CD4-positive, alpha-beta T cell treated with Interleukin-12 subunit alpha and Interleukin-12 subunit beta, for 1 hour (primary cell): ENCODE data around the gene PROX2.
A peak's percentile ranks its signal among the peaks of the same experiment; 100 is the strongest.

Source experiments
- DNase-seq: peaks from one replicate; pipeline ENCODE4 v3.0.0-alpha.2; 2020

Gene PROX2

GRCh38 chr14:74909501-74909900 is 33.6 kb upstream of the PROX2 start:
- no peak for DNase-seq

GRCh38 chr14:74908861-74909341 is 33.0 kb upstream of the PROX2 start:
- no peak for DNase-seq

DNA sequence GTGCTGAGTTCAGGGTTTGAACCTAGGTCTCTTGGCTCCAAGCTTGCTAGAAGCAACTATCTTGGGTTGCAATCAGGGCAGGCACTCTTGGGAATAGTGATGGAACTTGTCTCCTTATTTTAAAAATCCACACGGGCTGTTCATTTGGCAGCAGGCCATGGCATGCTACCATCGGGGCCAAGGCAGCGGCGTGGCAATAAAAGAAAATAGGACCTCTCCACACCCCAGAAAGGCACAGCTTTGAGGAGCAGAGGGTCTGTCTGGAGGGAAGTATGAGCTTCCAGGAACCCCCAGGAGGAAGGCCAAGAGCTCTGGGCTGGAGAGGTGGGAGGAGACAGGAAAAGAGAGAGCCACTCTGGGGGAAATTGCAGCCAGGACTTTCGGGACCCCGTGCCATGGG is 31.8 kb upstream of the PROX2 start:
- no peak for DNase-seq

GRCh38 chr14:74906925-74907521 is 31.1 kb upstream of the PROX2 start:
- DNase-seq: no peak

DNA sequence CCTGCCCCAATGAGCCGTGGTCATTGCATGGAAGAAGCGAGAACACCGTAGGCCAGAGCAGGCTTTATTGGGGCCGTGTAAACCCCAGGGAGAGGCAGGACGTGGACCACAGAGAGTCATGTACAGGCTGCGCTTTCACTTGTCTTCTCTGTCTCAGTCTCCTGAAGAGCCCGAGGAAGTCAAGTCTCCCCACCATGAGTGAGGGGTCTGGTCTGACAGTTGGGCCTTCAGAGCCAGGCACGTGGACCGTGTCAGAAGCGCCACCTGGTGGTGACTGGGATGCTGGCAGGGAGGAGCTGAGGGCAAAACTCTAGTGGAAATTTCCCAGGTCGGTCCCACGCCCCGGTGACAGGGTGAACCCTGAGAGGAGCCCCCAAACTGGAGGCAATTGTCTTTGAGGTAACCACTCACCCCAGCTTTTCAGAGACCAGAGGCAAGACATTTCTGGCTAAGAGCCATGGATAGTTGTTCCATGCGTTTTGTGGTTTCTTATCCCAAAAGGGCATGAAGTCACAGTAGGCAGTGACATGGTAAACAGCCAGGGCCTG is 29.7 kb upstream of the PROX2 start:
- peak; percentile 78 for DNase-seq

- no peak for DNase-seq
These were observed 28.9 kb upstream of the PROX2 start for GRCh38 chr14:74904635-74905503.

DNA sequence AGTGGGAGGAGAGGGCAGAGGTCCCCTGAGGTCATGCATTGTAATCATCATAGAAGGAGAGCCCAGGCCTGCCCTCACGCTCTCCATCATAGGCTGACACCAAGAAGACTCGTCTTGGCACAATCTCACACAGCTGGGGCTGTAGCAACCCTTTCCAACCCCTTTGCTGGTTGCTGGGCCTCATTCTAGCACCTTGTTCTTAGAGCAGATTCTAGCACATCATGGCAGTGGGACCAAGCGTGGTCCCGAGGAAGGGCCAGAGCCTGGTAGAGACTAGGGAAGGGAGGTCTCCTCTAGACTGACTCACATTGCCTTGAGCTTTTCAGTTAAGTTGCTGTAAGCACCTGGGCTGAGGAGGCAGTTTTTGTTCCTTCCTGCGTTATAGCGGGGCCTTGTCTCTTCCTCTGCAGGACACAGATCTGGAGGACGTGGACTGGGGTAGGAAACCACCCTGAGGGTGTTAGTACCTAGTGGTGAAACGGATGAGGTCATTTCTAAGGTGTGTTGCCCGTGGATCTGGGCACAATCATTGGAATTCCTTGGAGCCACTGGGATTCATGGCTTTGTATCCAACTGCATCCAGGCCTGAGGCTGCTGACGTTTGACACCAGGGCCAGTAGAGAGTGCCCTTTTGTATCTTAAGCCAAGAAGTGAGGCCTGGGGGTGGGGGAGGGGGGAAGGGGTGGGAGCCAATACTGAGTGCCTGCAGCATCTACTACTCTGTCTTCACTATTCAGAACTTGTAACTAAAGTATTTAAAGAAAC is 27.2 kb upstream of the PROX2 start:
- DNase-seq: no peak

DNA sequence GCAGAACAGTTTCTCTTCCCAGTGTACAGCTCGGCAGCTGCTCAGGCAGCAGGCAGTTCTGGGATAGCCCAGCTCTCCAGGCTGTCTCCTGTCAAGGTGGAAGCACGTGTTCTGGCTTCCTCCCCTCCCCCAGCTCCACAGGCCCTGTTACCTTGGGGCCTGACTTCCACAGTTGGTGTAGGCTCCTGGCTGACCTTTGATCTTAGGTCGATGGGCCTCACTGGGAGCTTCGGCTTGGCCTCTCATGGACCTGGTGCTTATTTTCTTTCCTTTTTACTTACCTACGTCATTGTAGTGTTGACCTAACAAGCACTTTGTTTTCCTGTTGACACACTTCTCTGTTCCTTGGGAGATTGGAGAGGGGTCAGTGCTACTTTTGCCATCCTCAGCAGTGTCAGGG is 22.7 kb upstream of the PROX2 start:
- no peak for DNase-seq

DNA sequence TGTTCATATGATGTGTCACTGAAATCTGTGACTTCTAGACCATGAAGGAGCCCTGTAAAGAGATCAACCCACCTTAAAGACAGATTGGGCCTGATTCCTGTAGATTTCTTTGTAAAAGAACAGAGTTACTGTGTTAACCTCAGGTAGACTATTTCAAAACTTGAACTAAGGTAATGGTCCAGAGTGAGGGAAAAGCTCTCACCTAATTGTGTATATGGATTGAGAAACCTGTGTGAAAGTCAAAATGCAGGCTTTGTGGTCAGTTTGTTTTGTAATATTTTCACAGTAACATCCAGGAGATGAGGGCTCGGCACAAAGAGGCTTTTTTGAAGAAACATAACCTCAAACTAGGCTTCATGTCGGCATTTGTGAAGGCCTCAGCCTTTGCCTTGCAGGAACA is 22.1 kb upstream of the PROX2 start:
- DNase-seq: no peak

- no peak for DNase-seq
These were observed 21.7 kb upstream of the PROX2 start for GRCh38 chr14:74897642-74898041.

GRCh38 chr14:74896400-74896799 is 20.5 kb upstream of the PROX2 start:
- DNase-seq: no peak

- no peak for DNase-seq
These were observed 17.7 kb upstream of the PROX2 start for GRCh38 chr14:74893614-74894091.

DNA sequence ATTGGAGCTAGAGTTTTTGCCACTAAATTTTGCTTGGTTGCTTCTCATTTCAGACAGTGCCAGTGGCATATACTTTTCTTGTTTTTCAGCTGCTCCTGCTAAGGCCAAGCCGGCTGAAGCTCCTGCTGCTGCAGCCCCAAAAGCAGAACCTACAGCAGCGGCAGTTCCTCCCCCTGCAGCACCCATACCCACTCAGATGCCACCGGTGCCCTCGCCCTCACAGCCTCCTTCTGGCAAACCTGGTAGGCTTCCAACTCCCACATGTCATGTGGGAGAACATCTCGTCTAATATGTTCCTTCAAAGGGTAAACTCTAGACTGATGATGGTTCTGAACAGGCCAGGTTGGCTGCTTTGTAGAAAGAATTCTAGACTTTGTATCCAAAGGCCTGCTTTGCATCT is 16.8 kb upstream of the PROX2 start:
- no peak for DNase-seq

- DNase-seq: no peak
These were observed 15.9 kb upstream of the PROX2 start for GRCh38 chr14:74891870-74892269.

DNA sequence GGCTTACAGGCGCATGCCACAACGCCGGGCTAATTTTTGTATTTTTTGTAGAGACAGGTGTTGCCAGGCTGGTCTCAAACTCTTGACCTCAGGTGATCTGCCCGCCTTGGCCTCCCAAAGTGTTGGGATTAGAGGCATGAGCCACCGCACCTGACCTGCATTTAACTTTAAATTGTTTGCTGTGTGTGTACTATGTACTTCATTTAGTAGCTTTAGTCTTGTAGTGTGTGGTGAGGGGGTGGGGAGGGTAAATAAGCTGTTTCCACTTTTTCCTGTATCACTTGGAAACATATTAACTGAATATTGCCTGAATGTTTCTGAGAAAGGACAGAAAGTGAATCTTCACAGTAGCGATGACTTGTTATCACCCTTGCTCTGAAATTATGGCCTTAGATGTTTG is 14.3 kb upstream of the PROX2 start:
- no peak for DNase-seq

- DNase-seq: no peak
These were observed 12.5 kb upstream of the PROX2 start for GRCh38 chr14:74888164-74889158.

DNA sequence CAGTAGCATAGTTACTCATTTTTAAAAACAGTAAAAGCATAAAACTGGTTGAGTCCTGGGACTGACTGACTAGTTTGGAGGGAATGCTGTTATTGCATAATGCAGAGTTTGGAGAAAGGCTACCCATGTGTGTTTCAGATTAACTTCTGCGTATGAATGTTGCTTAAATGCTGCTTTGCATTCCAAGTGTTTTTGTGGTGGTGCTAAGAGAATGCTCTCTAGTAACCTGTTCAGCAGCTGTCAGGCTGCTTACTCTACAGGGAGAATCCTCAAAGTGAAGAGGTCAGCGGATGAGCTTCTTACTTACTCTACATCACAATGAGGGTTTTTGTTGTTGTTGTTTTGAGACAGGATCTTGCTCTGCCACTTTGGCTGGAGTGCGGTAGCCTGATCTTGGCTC is 10.1 kb upstream of the PROX2 start:
- DNase-seq: no peak

GRCh38 chr14:74882103-74882920 is 6.4 kb upstream of the PROX2 start:
- DNase-seq: peak; percentile 65

DNA sequence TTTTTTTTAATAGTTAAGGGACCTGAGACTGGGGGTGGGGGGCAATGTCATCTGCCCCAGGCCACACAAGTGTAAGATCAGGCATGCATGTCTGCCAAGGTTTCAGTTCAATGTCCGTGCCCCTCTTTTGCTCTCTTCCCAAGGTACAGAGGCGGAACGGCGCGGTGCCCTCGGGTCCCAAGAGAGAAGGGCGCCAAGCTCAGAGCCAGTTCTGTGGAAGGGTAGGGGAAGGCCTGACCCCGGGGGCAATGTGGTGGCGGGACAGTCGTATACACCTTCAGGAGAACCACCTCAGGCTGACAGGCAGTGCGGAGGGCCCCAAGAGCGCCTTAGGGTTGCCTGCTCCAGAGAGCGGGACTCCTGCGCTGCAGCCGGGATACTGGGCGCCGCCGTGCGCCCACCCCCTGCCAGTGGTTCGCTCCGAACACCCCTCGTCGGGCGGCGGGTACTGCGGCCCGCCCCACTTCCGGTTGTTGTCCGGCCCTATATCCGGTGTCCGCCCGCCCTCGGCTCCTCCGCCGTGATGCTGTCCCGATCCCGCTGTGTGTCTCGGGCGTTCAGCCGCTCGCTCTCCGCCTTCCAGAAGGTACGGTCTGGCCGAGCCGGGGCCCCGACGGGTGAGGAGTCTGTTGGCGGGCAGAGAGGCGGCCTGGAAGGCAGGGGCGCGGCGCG is 5.6 kb upstream of the PROX2 start, which contains the start of gene DLST:
Gene DLST, plus strand, starts transcription at position 486 of the 672 bp plus-strand sequence. Its CDS starts 38 bp downstream, at position 524.
- DNase-seq: peak; percentile 89
